K562 (cell line): ENCODE results near the gene PTPRE. TPM values are rescaled to one million over a fixed set of nuclear protein-coding genes. Genes with fewer than 3 reads are reported as not detected.

Experiments used
- ATAC-seq: fragments of 200-7000 bp; cut with Tn5 transposase; 3 replicates; pipeline ENCODE4 v1.9.1; 2020; ENCODE audit warnings: moderate library complexity
- BruUV-seq: library from RNA; stranded (reverse); fragments of 400-500 nt; replicated peaks from 2 replicates; lab custom pipeline; 2021; lab: Mats Ljungman, UMichigan
- CTCF ChIA-PET: fragments of 300-600 bp; formaldehyde crosslinking; extraction: SDS; loops from one replicate; lab custom pipeline; 2021; ENCODE audit warnings: low intra/inter-chr PET ratio; lab: Yijun Ruan, JAX
- POLR2A ChIA-PET: fragments of 300-600, 350-650 bp; sonication (Branson Sonifier 250); formaldehyde crosslinking; extraction: SDS; loops from one replicate; lab custom pipeline; 2021; ENCODE audit warnings: antibody characterized with exemption, inconsistent platforms; lab: Yijun Ruan, JAX
- DNase-seq, 4 experiments: peaks; one replicate each; pipeline versions ENCODE4 v3.0.0 to v3.0.0-alpha.2; 2011 to 2018; ENCODE audit warnings: low spot score in 3 of 4, mixed read lengths in 3 of 4; ENCODE audit errors: extremely low read depth in 1 of 4
- FAIRE-seq: peaks from 2 replicates; lab custom pipeline; 2011; peaks lifted over from hg19 to GRCh38; lab: Jason Lieb, UNC
- H2AFZ ChIP-seq: 2 replicates; pipeline ENCODE4 v1.6.0; 2011; ENCODE audit warnings: low read depth, low read length, control low read depth, inconsistent platforms
- H3K27ac ChIP-seq: fragments of 200-600 bp; 3 replicates; pipeline ENCODE4 v1.8.0; 2011; ENCODE audit warnings: low read depth, mild to moderate bottlenecking, control low read depth, inconsistent platforms, low read length, moderate library complexity, mixed read lengths; ENCODE audit errors: extremely low read depth
- H3K27me3 ChIP-seq, 2 experiments: fragments of 300-600 bp in 1 of 2; 2 replicates in 1 of 2; 3 replicates in 1 of 2; pipeline versions ENCODE4 v1.6.0 to v1.8.0; 2011; ENCODE audit warnings: inconsistent platforms in 2 of 2, low read length in 2 of 2, mild to moderate bottlenecking in 1 of 2, mixed read lengths in 1 of 2, moderate library complexity in 1 of 2; ENCODE audit not compliant: control insufficient read depth in 2 of 2, insufficient read depth in 2 of 2
- H3K36me3 ChIP-seq: fragments of 300-600 bp; 3 replicates; pipeline ENCODE4 v1.8.0; 2011; ENCODE audit warnings: mild to moderate bottlenecking, low read length, inconsistent platforms; ENCODE audit not compliant: control insufficient read depth, insufficient read depth
- H3K4me1 ChIP-seq, 2 experiments: fragments of 200-600 bp in 1 of 2; replicated peaks in 1 of 2; 2 replicates in 1 of 2; 3 replicates in 1 of 2; pipeline versions ENCODE4 v1.5.1 to v1.8.0; 2011; ENCODE audit warnings: inconsistent platforms in 2 of 2, low read length in 2 of 2, mild to moderate bottlenecking in 1 of 2, mixed read lengths in 1 of 2, moderate library complexity in 1 of 2; ENCODE audit not compliant: control insufficient read depth in 2 of 2, insufficient read depth in 2 of 2
- H3K4me2 ChIP-seq: 2 replicates; pipeline ENCODE4 v1.6.1; 2011; ENCODE audit warnings: low read length, control low read depth, inconsistent platforms, mixed read lengths; ENCODE audit not compliant: insufficient read depth
- H3K4me3 ChIP-seq: fragments of 200-600 bp; sonication (generic), shearing (Covaris generic); 2 replicates; pipeline ENCODE4 v1.5.1; 2016; ENCODE audit warnings: control low read depth, inconsistent platforms
- H3K79me2 ChIP-seq: fragments of 200-600 bp; 3 replicates; pipeline ENCODE4 v1.8.0; 2011; ENCODE audit warnings: low read length, inconsistent platforms; ENCODE audit not compliant: control insufficient read depth, insufficient read depth
- H3K9ac ChIP-seq, 2 experiments: 2 replicates each; pipeline versions ENCODE4 v1.6.0 to v1.6.1; 2011; ENCODE audit warnings: low read depth in 2 of 2, low read length in 2 of 2, control low read depth in 1 of 2, inconsistent platforms in 1 of 2, mild to moderate bottlenecking in 1 of 2, mixed read lengths in 1 of 2; ENCODE audit not compliant: insufficient read depth in 1 of 2
- H3K9me1 ChIP-seq: one replicate; pipeline ENCODE4 v1.6.0; 2011; ENCODE audit warnings: inconsistent platforms, mild to moderate bottlenecking, low read length, moderate library complexity; ENCODE audit not compliant: control insufficient read depth, insufficient read depth
- H3K9me3 ChIP-seq: replicated peaks from 2 replicates; pipeline ENCODE4 v1.5.1; 2011; ENCODE audit warnings: low read depth, low read length, inconsistent platforms; ENCODE audit not compliant: control insufficient read depth, insufficient read depth
- H4K20me1 ChIP-seq: replicated peaks from 2 replicates; pipeline ENCODE4 v1.6.1; 2011; ENCODE audit warnings: low read length, inconsistent platforms, mixed read lengths; ENCODE audit not compliant: control insufficient read depth, insufficient read depth
- ARID1B ChIP-seq: fragments of 450-650 bp; IDR thresholded peaks from 2 replicates; pipeline ENCODE4 v1.6.1; 2016; ENCODE audit warnings: antibody characterized with exemption, mild to moderate bottlenecking, inconsistent platforms
- BRF1 ChIP-seq: IDR thresholded peaks from 3 replicates; pipeline ENCODE4 v1.6.1; 2011; ENCODE audit warnings: borderline replicate concordance, mild to moderate bottlenecking; ENCODE audit not compliant: insufficient read length; ENCODE audit errors: extremely low read depth
- CREM ChIP-seq: IDR thresholded peaks from 2 replicates; pipeline ENCODE4 v1.6.1; 2014; ENCODE audit warnings: antibody characterized with exemption, low read depth
- PTBP1 ChIP-seq: fragments of 200-400 bp; formaldehyde crosslinking; IDR thresholded peaks from 2 replicates; pipeline ENCODE4 v1.6.1; 2017; ENCODE audit warnings: low read depth, low read length
- RBM25 ChIP-seq: fragments of 200-400 bp; formaldehyde crosslinking; IDR thresholded peaks from 2 replicates; pipeline ENCODE4 v1.6.1; 2018; ENCODE audit warnings: low read length, low read depth, moderate library complexity; ENCODE audit not compliant: severe bottlenecking
- TAL1 ChIP-seq: fragments of 450-650 bp; IDR thresholded peaks from 2 replicates; pipeline ENCODE4 v1.6.1; 2016; ENCODE audit warnings: mild to moderate bottlenecking
- ZBTB43 ChIP-seq: sonication (generic); formaldehyde crosslinking; IDR thresholded peaks from 2 replicates; pipeline ENCODE4 v1.8.0; 2023; ENCODE audit warnings: mild to moderate bottlenecking, missing genetic modification reagents
- WGBS: fragments of 100-300 bp; shearing (Covaris generic); methylation state at CpG from one replicate; pipeline ENCODE4 v1.1.6; 2016; ENCODE audit warnings: low coverage, mixed read lengths; ENCODE audit not compliant: insufficient coverage; ENCODE audit errors: missing lambda C conversion rate; 5-methylcytosine and 5-hydroxymethylcytosine counted together
- in situ Hi-C: fragments of 300-500 bp; cut with MboI; formaldehyde crosslinking; loops from 4 replicates; pipeline ENCODE4 v1.15.0; 2018; ENCODE audit warnings: inconsistent platforms, mixed read lengths
- intact Hi-C: fragments of 100-400 bp; cut with micrococcal nuclease; formaldehyde crosslinking; loops from 2 replicates; pipeline ENCODE4 v1.14.2; 2022
- polyA plus RNA-seq, 8 experiments: library from polyadenylated mRNA; depleted of rRNA in 4 of 8; stranded (reverse) in 5 of 8; unstranded in 3 of 8; fragments of >200 nt; fragmentation: Nextera tagmentation in 2 of 8; fragmentation: Illumina TruSeq in 1 of 8; extraction: Ambion mirVana in 2 of 8; extraction: Trizol in 1 of 8; gene quantifications; 2 replicates each; pipeline versions ENCODE4 v1.2.1 to v1.2.3, GENCODE V29; 2011 to 2014; ENCODE audit warnings: inconsistent platforms in 1 of 8, missing spikeins in 1 of 8
- total RNA-seq, 7 experiments: library from RNA; depleted of rRNA in 6 of 7; stranded (reverse); fragments of >200 nt in 6 of 7; fragmentation: Illumina TruSeq in 2 of 7; extraction: Trizol in 2 of 7; gene quantifications; 2 replicates each; pipeline versions ENCODE4 v1.2.1 to v1.2.3, GENCODE V29; 2011 to 2021; ENCODE audit warnings: low replicate concordance in 1 of 7
- TF ChIP-seq, protein P1 (sequence below), 2 experiments: fragments of 250-450 bp in 1 of 2; fragments of 450-650 bp in 1 of 2; sonication (Bioruptor Pico) in 1 of 2; IDR thresholded peaks; 2 replicates each; pipeline versions ENCODE4 v1.6.1 to v1.8.0; 2016 to 2021; ENCODE audit warnings: mild to moderate bottlenecking in 2 of 2, moderate library complexity in 2 of 2, missing compliant biosample characterization in 1 of 2, missing genetic modification characterization in 1 of 2

The PTPRE gene
- total and polyA plus RNA-seq, 9 of the 15 experiments (the other 6 are each of a cell fraction or from before 2014, with no cell fraction given), result 0.01 to 0.13 (median 0.04) TPM; not detected in 4

- H3K36me3 ChIP-seq, result no peaks in the 10 kb centered on the region
- TF ChIP-seq PTBP1 (no peak), ZBTB43 (CRISPR knock-in tag) (no peak), TAL1 (no peak), CREM (no peak), BRF1 (no peak), ARID1B (no peak), RBM25 (no peak)
- TF ChIP-seq, protein P1, sequence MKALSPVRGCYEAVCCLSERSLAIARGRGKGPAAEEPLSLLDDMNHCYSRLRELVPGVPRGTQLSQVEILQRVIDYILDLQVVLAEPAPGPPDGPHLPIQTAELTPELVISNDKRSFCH (CRISPR knock-in tag; IDR thresholded peaks at IDR 0.05), result no peak
- TF ChIP-seq, protein P1 (tag; IDR thresholded peaks at IDR 0.05), result no peak
- TF ChIP-seq, all 486 proteins: peak for 0
- Histone ChIP-seq H3K4me2 (no peak overlapping the region), H4K20me1 (no peaks in the 10 kb centered on the region), H2AFZ (no peak overlapping the region), H3K9me1 (no peaks in the 10 kb centered on the region), H3K27me3 (no peaks in the 10 kb centered on the region; a peak in 1 of 5 replicates), H3K27ac (no peak overlapping the region), H3K4me3 (no peak overlapping the region), H3K9ac (no peak overlapping the region), H3K9me3 (no peaks in the 10 kb centered on the region), H3K79me2 (no peaks in the 10 kb centered on the region), H3K4me1 (peaks cover 0 to 5% of the 10 kb centered on the region in 2 experiments; a peak in 1 of 5 replicates)
- DNase-seq, result no peak
- ChIA-PET POLR2A (interaction anchor here (0.6 to 1.0 kb wide), 2 partner anchors 26 to 237 kb away, joined by 3 to 4 read pairs; no protein-coding TSS in a partner anchor), CTCF (no interaction called here)
- no TSS peak for BruUV-seq
- no peak for ATAC-seq
- intact Hi-C loops, result no loop called here
- in situ Hi-C loops, result no loop called here
- no peak for FAIRE-seq
- 0% methylated on average over 5 of the region's 14 CpGs for WGBS
Observed at GRCh38 chr10:127905001-127905847, 1.7 kb upstream of the PTPRE start.
